Inflammatory macrophage treated with lipopolysaccharide for 1 hour (primary cell): ENCODE results near the gene DSG4.

Source experiments
- DNase-seq, 2 donors: peaks; one replicate each; pipeline ENCODE4 v3.0.0-alpha.2; 2020 to 2022

DSG4 gene

DNA sequence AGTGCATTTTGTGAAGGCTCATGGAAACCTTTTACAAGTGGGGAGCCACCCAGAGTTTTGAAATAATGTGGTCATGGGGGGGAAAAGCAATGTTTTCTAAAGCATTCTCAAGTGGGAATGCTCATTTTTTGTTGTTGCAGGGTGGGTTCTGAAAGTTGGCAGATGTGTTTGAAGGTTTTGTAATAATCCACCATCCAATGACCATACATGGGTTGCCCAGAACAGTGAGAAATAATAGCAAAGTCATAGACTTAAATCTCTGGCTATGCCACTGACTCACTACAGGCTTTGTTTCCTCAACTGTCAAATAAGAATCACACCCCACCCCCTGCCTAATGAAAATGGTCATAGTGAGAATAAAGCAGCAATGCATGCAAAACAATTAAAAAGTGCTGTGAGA, 73.8 kb downstream of the DSG4 start:
- DNase-seq: no peak

DNA sequence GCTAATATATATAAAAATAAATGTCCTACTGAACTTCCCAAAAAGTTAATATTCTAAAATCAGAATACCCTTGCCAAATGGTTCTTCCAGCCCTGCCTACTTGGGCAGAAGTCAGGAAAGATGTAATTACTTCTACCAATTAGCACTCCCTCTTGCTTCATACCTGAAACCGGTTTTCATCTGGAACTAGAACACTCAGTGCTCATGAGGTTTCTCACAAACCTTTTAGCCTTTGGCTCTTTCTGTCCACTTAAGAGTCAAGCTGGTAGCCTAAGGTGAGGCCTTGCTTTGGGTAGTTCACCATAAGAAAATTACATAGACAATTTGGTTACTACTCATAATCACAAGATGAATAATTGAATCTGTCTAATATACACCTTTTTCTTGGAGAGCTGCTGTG, 75.0 kb downstream of the DSG4 start:
- DNase-seq: no peak

DNA sequence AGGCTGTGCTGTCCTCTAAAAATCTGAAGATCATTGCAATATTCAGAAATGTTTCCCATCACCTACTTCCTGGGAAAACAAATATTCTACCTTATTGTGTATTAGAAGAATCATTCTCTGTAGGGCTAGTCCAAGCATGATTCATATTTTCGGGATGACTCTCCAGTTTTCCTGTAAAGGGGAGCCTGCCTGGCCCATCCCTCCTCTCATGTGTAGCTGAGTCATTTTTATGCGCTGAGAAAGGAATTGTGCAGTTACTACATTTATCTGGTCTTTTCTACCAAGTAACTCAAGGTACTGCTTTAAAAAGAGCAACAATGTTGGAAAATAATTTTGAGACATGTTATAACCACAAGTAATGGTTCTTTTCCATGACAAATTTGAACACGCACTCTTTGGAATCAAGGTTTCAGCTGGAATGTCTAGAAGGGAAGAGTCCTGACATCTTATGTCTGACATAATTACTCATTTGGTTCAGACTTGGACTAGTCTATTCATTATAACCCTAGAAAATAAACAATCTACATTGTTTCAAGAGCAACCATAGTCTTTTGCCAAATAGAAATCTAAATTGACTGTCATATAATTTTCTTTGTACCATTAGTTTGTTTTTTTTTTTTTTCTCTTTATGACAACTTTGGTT, 77.6 kb downstream of the DSG4 start:
- DNase-seq: no peak
